HCT116 (cell line): ENCODE results near the gene CTNNA2. TPM values are rescaled to one million over a fixed set of nuclear protein-coding genes. Genes with fewer than 3 reads are reported as not detected.

Experiments
- ATAC-seq: fragments of 200-7000 bp; cut with Tn5 transposase; 2 replicates; pipeline ENCODE4 v1.9.1; 2020; ENCODE audit warnings: mild to moderate bottlenecking, moderate library complexity
- BruUV-seq: library from RNA; stranded (reverse); fragments of 400-500 nt; replicated peaks from 2 replicates; lab custom pipeline; 2021; lab: Mats Ljungman, UMichigan
- CTCF ChIA-PET: fragments of 300-600 bp; sonication (Branson Sonifier 250); formaldehyde crosslinking; loops from one replicate; lab custom pipeline; 2021; ENCODE audit warnings: antibody characterized with exemption; lab: Charles Lee
- POLR2A ChIA-PET: fragments of 300-600, 350-600 bp; sonication (Branson Sonifier 250); formaldehyde crosslinking; loops from one replicate; lab custom pipeline; 2021; ENCODE audit warnings: antibody characterized with exemption; lab: Charles Lee
- RAD21 ChIA-PET, 2 experiments: fragments of 300-600 bp; sonication (Branson Sonifier 250); formaldehyde crosslinking; loops; one replicate each; lab custom pipeline; 2023; ENCODE audit warnings: low total read pairs in 2 of 2; ENCODE audit not compliant: uncharacterized antibody in 2 of 2, unreplicated experiment in 2 of 2, low non-redundant PET in 1 of 2; lab: Charles Lee
- DNase-seq: peaks from one replicate; pipeline ENCODE4 v3.0.0-alpha.2; 2010; ENCODE audit warnings: low read depth, low spot score
- H2AFZ ChIP-seq: fragments of 200-600 bp; shearing (Covaris generic), sonication (generic); 2 replicates; pipeline ENCODE4 v1.6.1; 2017; ENCODE audit warnings: low read depth, mixed run types, mixed read lengths, antibody characterized with exemption, low read length; ENCODE audit not compliant: poor library complexity, severe bottlenecking
- H3K27ac ChIP-seq: 2 replicates; pipeline ENCODE4 v1.5.1; 2012; ENCODE audit warnings: low read depth, low read length
- H3K27me3 ChIP-seq: fragments of 200-600 bp; sonication (generic); 2 replicates; pipeline ENCODE4 v1.6.1; 2016; ENCODE audit warnings: mixed run types, low read length, mixed read lengths; ENCODE audit not compliant: insufficient read depth
- H3K36me3 ChIP-seq, 2 experiments: fragments of 200-500 bp in 1 of 2; fragments of 200-600 bp in 1 of 2; sonication (Bioruptor generic) in 1 of 2; sonication (generic) in 1 of 2; 2 replicates each; pipeline versions ENCODE4 v1.5.1 to v1.6.1; 2014 to 2016; ENCODE audit warnings: low read length in 2 of 2, inconsistent platforms in 1 of 2, mixed read lengths in 1 of 2, mixed run types in 1 of 2; ENCODE audit not compliant: insufficient read depth in 2 of 2, control insufficient read depth in 1 of 2
- H3K4me1 ChIP-seq, 2 experiments: fragments of 200-600 bp in 1 of 2; sonication (generic) in 1 of 2; 2 replicates each; pipeline versions ENCODE4 v1.5.1 to v1.6.1; 2012 to 2017; ENCODE audit warnings: low read length in 2 of 2, inconsistent platforms in 1 of 2, mild to moderate bottlenecking in 1 of 2, mixed read lengths in 1 of 2, mixed run types in 1 of 2, moderate library complexity in 1 of 2; ENCODE audit not compliant: insufficient read depth in 2 of 2, control insufficient read depth in 1 of 2
- H3K4me2 ChIP-seq: fragments of 200-600 bp; sonication (generic); 2 replicates; pipeline ENCODE4 v1.6.1; 2017; ENCODE audit warnings: mixed run types, low read length, mixed read lengths
- H3K4me3 ChIP-seq, 2 experiments: fragments of 200-600 bp in 1 of 2; sonication (generic) in 1 of 2; replicated peaks in 1 of 2; 2 replicates each; pipeline ENCODE4 v1.5.1; 2011 to 2016; ENCODE audit warnings: low read length in 2 of 2, control low read depth in 1 of 2, low read depth in 1 of 2, mild to moderate bottlenecking in 1 of 2, mixed read lengths in 1 of 2, mixed run types in 1 of 2
- H3K79me2 ChIP-seq: fragments of 200-600 bp; sonication (generic); 2 replicates; pipeline ENCODE4 v1.6.1; 2017; ENCODE audit warnings: mild to moderate bottlenecking, mixed run types, low read length, moderate library complexity, mixed read lengths; ENCODE audit not compliant: insufficient read depth
- H3K9ac ChIP-seq: fragments of 200-600 bp; sonication (generic); 2 replicates; pipeline ENCODE4 v1.6.1; 2016; ENCODE audit warnings: low read length, mixed read lengths
- H3K9me2 ChIP-seq: fragments of 200-600 bp; sonication (generic), shearing (Covaris generic); 2 replicates; pipeline ENCODE4 v1.6.1; 2017; ENCODE audit warnings: mixed run types, mild to moderate bottlenecking, moderate library complexity; ENCODE audit not compliant: insufficient read depth
- H3K9me3 ChIP-seq, 2 experiments: fragments of 200-500 bp in 1 of 2; fragments of 200-600 bp in 1 of 2; sonication (Bioruptor generic) in 1 of 2; sonication (generic) in 1 of 2; 2 replicates each; pipeline ENCODE4 v1.6.1; 2014 to 2017; ENCODE audit warnings: low read length in 2 of 2, mixed read lengths in 2 of 2, inconsistent platforms in 1 of 2, low read depth in 1 of 2, mild to moderate bottlenecking in 1 of 2, mixed run types in 1 of 2, moderate library complexity in 1 of 2; ENCODE audit not compliant: control insufficient read depth in 1 of 2, insufficient read depth in 1 of 2
- H4K20me1 ChIP-seq: fragments of 200-600 bp; sonication (generic), shearing (Covaris generic); 2 replicates; pipeline ENCODE4 v1.6.1; 2017; ENCODE audit warnings: mixed run types, mild to moderate bottlenecking, moderate library complexity; ENCODE audit not compliant: insufficient read depth
- CBX3 ChIP-seq: IDR thresholded peaks from 2 replicates; pipeline ENCODE4 v1.6.1; 2012; ENCODE audit warnings: low read depth
- CEBPB ChIP-seq: IDR thresholded peaks from 2 replicates; pipeline ENCODE4 v1.6.1; 2012; ENCODE audit warnings: low read depth
- CTCF ChIP-seq, 3 experiments: fragments of 200-600 bp in 1 of 3; sonication (generic) in 1 of 3; IDR thresholded peaks in 2 of 3; conservative IDR thresholded peaks in 1 of 3; 2 replicates each; pipeline ENCODE4 v1.5.1; 2012 to 2017; ENCODE audit warnings: low read depth in 2 of 3, low read length in 2 of 3, antibody characterized with exemption in 1 of 3, borderline replicate concordance in 1 of 3, control low read depth in 1 of 3, mild to moderate bottlenecking in 1 of 3, mixed read lengths in 1 of 3, mixed run types in 1 of 3, moderate library complexity in 1 of 3; ENCODE audit not compliant: insufficient read depth in 1 of 3
- ELF1 ChIP-seq: IDR thresholded peaks from 2 replicates; pipeline ENCODE4 v1.6.1; 2012; ENCODE audit warnings: low read depth, borderline replicate concordance
- EZH2 ChIP-seq: fragments of 200-600 bp; sonication (generic); IDR thresholded peaks from 2 replicates; pipeline ENCODE4 v1.6.1; 2017; ENCODE audit warnings: antibody characterized with exemption, mixed run types
- MAX ChIP-seq: IDR thresholded peaks from 2 replicates; pipeline ENCODE4 v1.6.1; 2012
- REST ChIP-seq: IDR thresholded peaks from 2 replicates; pipeline ENCODE4 v1.6.1; 2012; ENCODE audit warnings: low read depth
- SP1 ChIP-seq: IDR thresholded peaks from 2 replicates; pipeline ENCODE4 v1.6.1; 2012; ENCODE audit warnings: low read depth
- TCF7L2 ChIP-seq: IDR thresholded peaks from 2 replicates; pipeline ENCODE4 v1.7.0; 2011; ENCODE audit warnings: borderline replicate concordance, inconsistent platforms; ENCODE audit not compliant: insufficient read depth, insufficient read length; ENCODE audit errors: extremely low read depth
- ZBTB33 ChIP-seq: IDR thresholded peaks from 2 replicates; pipeline ENCODE4 v1.6.1; 2011; ENCODE audit warnings: mild to moderate bottlenecking, low read length, moderate library complexity; ENCODE audit not compliant: insufficient replicate concordance; ENCODE audit errors: extremely low read depth
- ZFX ChIP-seq: fragments of 450-650 bp; IDR thresholded peaks from 2 replicates; pipeline ENCODE4 v1.6.1; 2017
- ZNF274 ChIP-seq: fragments of 200-500 bp; sonication (Bioruptor generic); IDR thresholded peaks from 2 replicates; pipeline ENCODE4 v1.6.1; 2014; ENCODE audit warnings: mild to moderate bottlenecking, low read depth, low read length, inconsistent platforms
- intact Hi-C: fragments of 100-400 bp; cut with micrococcal nuclease; formaldehyde crosslinking; loops from 2 replicates; pipeline ENCODE4 v1.10.0; 2022
- total RNA-seq: library from RNA; stranded (reverse); gene quantifications from one replicate; pipeline ENCODE4 v1.2.1, GENCODE V29; 2021; ENCODE audit not compliant: unreplicated experiment

Gene CTNNA2
- total RNA-seq, 1 experiment from 2014 or later = not detected

GRCh38 chr2:79950526-79950925 lies 437.7 kb downstream of the CTNNA2 start:
- TF ChIP-seq ZBTB33 (no peak), CBX3 (no peak), ZFX (no peak), EZH2 (no peak), ZNF274 (no peak), CEBPB (no peak), ELF1 (no peak), CTCF (IDR thresholded peaks at IDR 0.05 in 2 of 3, conservative IDR thresholded peaks at IDR 0.05 in 1 of 3; ENCODE audit: borderline replicate concordance in 1 of 3, insufficient read depth in 1 of 3, low read depth in 2 of 3, low read length in 2 of 3) (no peak), REST (no peak), SP1 (no peak), MAX (no peak), TCF7L2 (no peak)
- DNase-seq (no peak), ATAC-seq (no peak)
- CTCF ChIA-PET = no interaction called here
- POLR2A ChIA-PET = no interaction called here
- H4K20me1 ChIP-seq = no peaks in the 10 kb centered on the region
- H3K4me1 ChIP-seq = no peaks in the 10 kb centered on the region
- RAD21 ChIA-PET = no interaction called here
- peaks cover 0 to 16% of the 10 kb centered on the region in 2 experiments; a peak in 1 of 4 replicates for H3K9me3 ChIP-seq
- no TSS peak for BruUV-seq
- H3K9me2 ChIP-seq = no peaks in the 10 kb centered on the region
- no peak overlapping the region for H3K9ac ChIP-seq
- no peak overlapping the region for H3K4me2 ChIP-seq
- intact Hi-C loops = no loop called here
- H3K4me3 ChIP-seq = no peak overlapping the region
- no peak overlapping the region for H3K27ac ChIP-seq
- H2AFZ ChIP-seq = no peak overlapping the region
- no peaks in the 10 kb centered on the region for H3K79me2 ChIP-seq
- H3K27me3 ChIP-seq = no peaks in the 10 kb centered on the region
- H3K36me3 ChIP-seq = no peaks in the 10 kb centered on the region
